ENCODE results near the gene TRIM14. TPM values are rescaled to one million over a fixed set of nuclear protein-coding genes. Genes with fewer than 3 reads are reported as not detected.

The TRIM14 gene
- total and polyA plus RNA-seq, 2 of the 13 experiments (the other 11 are each of a cell fraction or from before 2014, with no cell fraction given) = 9.2 to 13.0 TPM

DNA sequence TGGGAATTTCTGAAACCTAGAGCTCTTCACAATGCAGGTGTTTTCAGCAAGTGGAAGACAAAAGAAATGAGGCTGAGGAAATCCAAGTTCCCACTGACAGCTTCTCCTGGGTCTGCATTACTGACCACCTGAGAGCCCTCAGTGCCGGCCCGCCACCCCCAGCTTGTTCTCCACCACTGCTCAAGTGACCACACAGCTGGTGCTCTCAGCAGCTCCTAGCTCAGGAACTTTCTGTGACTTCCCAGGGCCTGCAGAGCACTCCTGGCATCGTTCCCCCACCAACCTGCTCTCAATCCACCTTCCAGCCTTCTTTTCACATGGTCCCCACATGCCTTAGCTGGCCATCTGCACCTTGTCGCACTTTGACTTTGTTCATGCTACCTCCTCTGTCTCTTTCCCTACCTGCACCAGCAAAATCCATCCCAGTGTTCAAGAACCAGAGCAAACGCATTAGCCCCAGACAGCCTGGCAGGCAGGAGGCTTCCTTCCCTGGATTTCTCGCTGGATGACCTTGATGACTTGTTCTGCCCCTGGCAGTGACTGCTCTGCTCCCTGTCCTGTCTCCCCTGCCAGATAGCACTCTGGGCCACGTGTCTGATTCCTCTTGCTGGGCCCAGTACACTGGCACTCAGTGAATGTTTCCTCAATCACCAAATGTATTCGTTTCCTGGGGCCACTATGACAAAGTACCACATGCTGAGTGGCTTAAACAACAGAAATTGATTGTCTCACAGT is 97.5 kb downstream of the TRIM14 start:
- DNase-seq (ENCODE audit: low spot score) (no peak), ATAC-seq (peak; percentile 24), FAIRE-seq (no peak)
- no peak overlapping the region for H3K27ac ChIP-seq (ENCODE audit: extremely low read length, insufficient read depth, low read length)
- H3K4me1 ChIP-seq (ENCODE audit: insufficient read depth, low read length) = no peaks in the 10 kb centered on the region
- H3K4me2 ChIP-seq (ENCODE audit: low read depth, low read length) = no peak overlapping the region
- no TSS peak for BruUV-seq (replicated peaks)
- ChIA-PET POLR2A (no interaction called here), CTCF (ENCODE audit: low intra/inter-chr PET ratio, low total read pairs) (no interaction called here)
- H3K36me3 ChIP-seq (replicated peaks in 1 of 2; ENCODE audit: control insufficient read depth in 1 of 2, insufficient read depth in 2 of 2, low read length in 2 of 2) = peaks cover 8 to 27% of the 10 kb centered on the region in 2 experiments
- H3K9ac ChIP-seq (ENCODE audit: insufficient read depth, low read depth, low read length) = no peak overlapping the region
- H3K27me3 ChIP-seq (ENCODE audit: control insufficient read depth in 1 of 2, insufficient read depth in 2 of 2, low read length in 2 of 2) = no peaks in the 10 kb centered on the region
- no peak overlapping the region for H2AFZ ChIP-seq (ENCODE audit: low read length)
- 90% methylated on average over 6 of the region's 8 CpGs for WGBS (ENCODE audit: low lambda C conversion rate)
- H4K20me1 ChIP-seq (ENCODE audit: insufficient read depth, low read length) = no peaks in the 10 kb centered on the region
- no peaks in the 10 kb centered on the region for H3K9me3 ChIP-seq (ENCODE audit: low read length)
- no peak overlapping the region for H3K4me3 ChIP-seq (replicated peaks in 1 of 3; ENCODE audit: insufficient read depth in 1 of 3, low read depth in 2 of 3, low read length in 3 of 3)
- intact Hi-C loops (cut with micrococcal nuclease; ENCODE audit: unreplicated experiment) = no loop called here
- H3K79me2 ChIP-seq (ENCODE audit: insufficient read depth, low read length) = no peaks in the 10 kb centered on the region
- in situ Hi-C loops (cut with HindIII; ENCODE audit: extremely low pct_ligation_motif_present, low pct_unique_long_range_greater_than_20kb) = no loop called here
- TF ChIP-seq ZNF777 (CRISPR knock-in tag; IDR thresholded peaks at IDR 0.05) (no peak), RORA (CRISPR knock-in tag; IDR thresholded peaks at IDR 0.05) (no peak), TEAD2 (CRISPR knock-in tag; IDR thresholded peaks at IDR 0.05) (no peak), ZFY (CRISPR knock-in tag; IDR thresholded peaks at IDR 0.05) (no peak), IKZF1 (IDR thresholded peaks at IDR 0.05) (no peak), FOSL2 (CRISPR knock-in tag; IDR thresholded peaks at IDR 0.05) (no peak), MTA3 (CRISPR knock-in tag; IDR thresholded peaks at IDR 0.05) (no peak), BRD4 (CRISPR knock-in tag; IDR thresholded peaks at IDR 0.05) (no peak), U2AF1 (optimal IDR thresholded peaks at IDR 0.05; ENCODE audit: low read depth, low read length) (no peak), ZNF75D (CRISPR knock-in tag; IDR thresholded peaks at IDR 0.05; ENCODE audit: borderline replicate concordance) (no peak)
- TF ChIP-seq, protein P1, sequence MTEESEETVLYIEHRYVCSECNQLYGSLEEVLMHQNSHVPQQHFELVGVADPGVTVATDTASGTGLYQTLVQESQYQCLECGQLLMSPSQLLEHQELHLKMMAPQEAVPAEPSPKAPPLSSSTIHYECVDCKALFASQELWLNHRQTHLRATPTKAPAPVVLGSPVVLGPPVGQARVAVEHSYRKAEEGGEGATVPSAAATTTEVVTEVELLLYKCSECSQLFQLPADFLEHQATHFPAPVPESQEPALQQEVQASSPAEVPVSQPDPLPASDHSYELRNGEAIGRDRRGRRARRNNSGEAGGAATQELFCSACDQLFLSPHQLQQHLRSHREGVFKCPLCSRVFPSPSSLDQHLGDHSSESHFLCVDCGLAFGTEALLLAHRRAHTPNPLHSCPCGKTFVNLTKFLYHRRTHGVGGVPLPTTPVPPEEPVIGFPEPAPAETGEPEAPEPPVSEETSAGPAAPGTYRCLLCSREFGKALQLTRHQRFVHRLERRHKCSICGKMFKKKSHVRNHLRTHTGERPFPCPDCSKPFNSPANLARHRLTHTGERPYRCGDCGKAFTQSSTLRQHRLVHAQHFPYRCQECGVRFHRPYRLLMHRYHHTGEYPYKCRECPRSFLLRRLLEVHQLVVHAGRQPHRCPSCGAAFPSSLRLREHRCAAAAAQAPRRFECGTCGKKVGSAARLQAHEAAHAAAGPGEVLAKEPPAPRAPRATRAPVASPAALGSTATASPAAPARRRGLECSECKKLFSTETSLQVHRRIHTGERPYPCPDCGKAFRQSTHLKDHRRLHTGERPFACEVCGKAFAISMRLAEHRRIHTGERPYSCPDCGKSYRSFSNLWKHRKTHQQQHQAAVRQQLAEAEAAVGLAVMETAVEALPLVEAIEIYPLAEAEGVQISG (CRISPR knock-in tag; IDR thresholded peaks at IDR 0.05) = no peak
- TF ChIP-seq, protein P2, sequence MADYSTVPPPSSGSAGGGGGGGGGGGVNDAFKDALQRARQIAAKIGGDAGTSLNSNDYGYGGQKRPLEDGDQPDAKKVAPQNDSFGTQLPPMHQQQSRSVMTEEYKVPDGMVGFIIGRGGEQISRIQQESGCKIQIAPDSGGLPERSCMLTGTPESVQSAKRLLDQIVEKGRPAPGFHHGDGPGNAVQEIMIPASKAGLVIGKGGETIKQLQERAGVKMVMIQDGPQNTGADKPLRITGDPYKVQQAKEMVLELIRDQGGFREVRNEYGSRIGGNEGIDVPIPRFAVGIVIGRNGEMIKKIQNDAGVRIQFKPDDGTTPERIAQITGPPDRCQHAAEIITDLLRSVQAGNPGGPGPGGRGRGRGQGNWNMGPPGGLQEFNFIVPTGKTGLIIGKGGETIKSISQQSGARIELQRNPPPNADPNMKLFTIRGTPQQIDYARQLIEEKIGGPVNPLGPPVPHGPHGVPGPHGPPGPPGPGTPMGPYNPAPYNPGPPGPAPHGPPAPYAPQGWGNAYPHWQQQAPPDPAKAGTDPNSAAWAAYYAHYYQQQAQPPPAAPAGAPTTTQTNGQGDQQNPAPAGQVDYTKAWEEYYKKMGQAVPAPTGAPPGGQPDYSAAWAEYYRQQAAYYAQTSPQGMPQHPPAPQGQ (CRISPR knock-in tag; IDR thresholded peaks at IDR 0.05; ENCODE audit: borderline replicate concordance) = no peak
- TF ChIP-seq, protein P3, sequence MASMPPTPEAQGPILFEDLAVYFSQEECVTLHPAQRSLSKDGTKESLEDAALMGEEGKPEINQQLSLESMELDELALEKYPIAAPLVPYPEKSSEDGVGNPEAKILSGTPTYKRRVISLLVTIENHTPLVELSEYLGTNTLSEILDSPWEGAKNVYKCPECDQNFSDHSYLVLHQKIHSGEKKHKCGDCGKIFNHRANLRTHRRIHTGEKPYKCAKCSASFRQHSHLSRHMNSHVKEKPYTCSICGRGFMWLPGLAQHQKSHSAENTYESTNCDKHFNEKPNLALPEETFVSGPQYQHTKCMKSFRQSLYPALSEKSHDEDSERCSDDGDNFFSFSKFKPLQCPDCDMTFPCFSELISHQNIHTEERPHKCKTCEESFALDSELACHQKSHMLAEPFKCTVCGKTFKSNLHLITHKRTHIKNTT (CRISPR knock-in tag; IDR thresholded peaks at IDR 0.05) = no peak

Data from HepG2 (cell line).